IMR-90 (cell line): ENCODE results near the gene KAZN.

Experiments used
- BHLHE40 ChIP-seq: fragments of 150-350 bp; IDR thresholded peaks from 2 replicates; pipeline ENCODE4 v1.6.1; 2016; ENCODE audit warnings: mild to moderate bottlenecking, low read depth, low read length
- CHD1 ChIP-seq: IDR thresholded peaks from 2 replicates; pipeline ENCODE4 v1.6.1; 2012; ENCODE audit warnings: low read depth, low read length, improper control_type of control experiment
- MXI1 ChIP-seq: IDR thresholded peaks from 2 replicates; pipeline ENCODE4 v1.6.1; 2012; ENCODE audit warnings: low read depth, mild to moderate bottlenecking, low read length, moderate library complexity, borderline replicate concordance
- NFE2L2 ChIP-seq: fragments of 150-350 bp; IDR thresholded peaks from 2 replicates; pipeline ENCODE4 v1.6.1; 2016; ENCODE audit warnings: low read depth, mild to moderate bottlenecking, low read length
- POLR2A ChIP-seq: IDR thresholded peaks from 2 replicates; pipeline ENCODE4 v1.6.1; 2012; ENCODE audit warnings: mild to moderate bottlenecking, low read depth, low read length
- RCOR1 ChIP-seq: IDR thresholded peaks from 2 replicates; pipeline ENCODE4 v1.6.1; 2012; ENCODE audit warnings: mild to moderate bottlenecking, low read length, improper control_type of control experiment; ENCODE audit not compliant: insufficient replicate concordance
- TF ChIP-seq, protein P1 (sequence below): conservative IDR thresholded peaks from 2 replicates; pipeline ENCODE4 v1.5.1; 2012; ENCODE audit warnings: mild to moderate bottlenecking, low read depth, low read length, improper control_type of control experiment
- TF ChIP-seq, protein P2 (sequence below): fragments of 150-350 bp; IDR thresholded peaks from 2 replicates; pipeline ENCODE4 v1.6.1; 2016; ENCODE audit warnings: low read depth, mild to moderate bottlenecking, low read length, moderate library complexity, borderline replicate concordance

DNA sequence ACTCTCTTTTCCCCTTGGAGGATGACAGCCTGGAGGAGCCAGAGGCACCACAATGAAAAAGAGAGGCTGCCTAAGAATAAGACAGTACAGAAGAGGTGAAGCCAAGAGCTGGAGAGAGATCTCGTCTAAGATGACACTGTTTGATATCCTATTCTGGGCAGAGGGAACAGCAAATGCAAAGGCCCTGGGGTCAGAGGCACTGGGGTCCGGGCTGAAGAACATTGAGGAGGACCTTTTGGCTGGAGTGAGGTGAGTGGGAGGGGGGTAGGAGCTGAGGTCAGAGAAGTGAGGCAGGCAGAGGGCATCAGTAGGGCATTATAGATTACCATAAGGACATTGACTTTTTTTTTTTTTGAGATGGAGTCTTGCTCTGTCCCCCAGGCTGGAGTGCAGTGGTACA, 535.8 kb downstream of the KAZN start:
- TF ChIP-seq, protein P1, sequence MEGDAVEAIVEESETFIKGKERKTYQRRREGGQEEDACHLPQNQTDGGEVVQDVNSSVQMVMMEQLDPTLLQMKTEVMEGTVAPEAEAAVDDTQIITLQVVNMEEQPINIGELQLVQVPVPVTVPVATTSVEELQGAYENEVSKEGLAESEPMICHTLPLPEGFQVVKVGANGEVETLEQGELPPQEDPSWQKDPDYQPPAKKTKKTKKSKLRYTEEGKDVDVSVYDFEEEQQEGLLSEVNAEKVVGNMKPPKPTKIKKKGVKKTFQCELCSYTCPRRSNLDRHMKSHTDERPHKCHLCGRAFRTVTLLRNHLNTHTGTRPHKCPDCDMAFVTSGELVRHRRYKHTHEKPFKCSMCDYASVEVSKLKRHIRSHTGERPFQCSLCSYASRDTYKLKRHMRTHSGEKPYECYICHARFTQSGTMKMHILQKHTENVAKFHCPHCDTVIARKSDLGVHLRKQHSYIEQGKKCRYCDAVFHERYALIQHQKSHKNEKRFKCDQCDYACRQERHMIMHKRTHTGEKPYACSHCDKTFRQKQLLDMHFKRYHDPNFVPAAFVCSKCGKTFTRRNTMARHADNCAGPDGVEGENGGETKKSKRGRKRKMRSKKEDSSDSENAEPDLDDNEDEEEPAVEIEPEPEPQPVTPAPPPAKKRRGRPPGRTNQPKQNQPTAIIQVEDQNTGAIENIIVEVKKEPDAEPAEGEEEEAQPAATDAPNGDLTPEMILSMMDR, result no peak
- TF ChIP-seq POLR2A, result no peak
- TF ChIP-seq MXI1, result no peak
- TF ChIP-seq, protein P2, sequence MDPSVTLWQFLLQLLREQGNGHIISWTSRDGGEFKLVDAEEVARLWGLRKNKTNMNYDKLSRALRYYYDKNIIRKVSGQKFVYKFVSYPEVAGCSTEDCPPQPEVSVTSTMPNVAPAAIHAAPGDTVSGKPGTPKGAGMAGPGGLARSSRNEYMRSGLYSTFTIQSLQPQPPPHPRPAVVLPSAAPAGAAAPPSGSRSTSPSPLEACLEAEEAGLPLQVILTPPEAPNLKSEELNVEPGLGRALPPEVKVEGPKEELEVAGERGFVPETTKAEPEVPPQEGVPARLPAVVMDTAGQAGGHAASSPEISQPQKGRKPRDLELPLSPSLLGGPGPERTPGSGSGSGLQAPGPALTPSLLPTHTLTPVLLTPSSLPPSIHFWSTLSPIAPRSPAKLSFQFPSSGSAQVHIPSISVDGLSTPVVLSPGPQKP, result no peak
- TF ChIP-seq BHLHE40, result no peak
- TF ChIP-seq NFE2L2, result no peak
- no peak for TF ChIP-seq RCOR1
- no peak for TF ChIP-seq CHD1
